Panc1 (cell line): ENCODE measurements around the gene CHST14. TPM values are rescaled to one million over a fixed set of nuclear protein-coding genes. Genes with fewer than 3 reads are reported as not detected.

Experiments
- ATAC-seq: fragments of 200-7000 bp; cut with Tn5 transposase; 2 replicates; pipeline ENCODE4 v1.9.1; 2020; ENCODE audit warnings: mild to moderate bottlenecking, moderate library complexity
- BruUV-seq: library from RNA; stranded (reverse); fragments of 400-500 nt; replicated peaks from 2 replicates; lab custom pipeline; 2021; lab: Mats Ljungman, UMichigan
- CTCF ChIA-PET: fragments of 300-600 bp; sonication (Branson Sonifier 250); formaldehyde crosslinking; loops from one replicate; lab custom pipeline; 2022; ENCODE audit warnings: antibody characterized with exemption; lab: Charles Lee
- POLR2A ChIA-PET: fragments of 300-600 bp; sonication (Branson Sonifier 250); formaldehyde crosslinking; loops from one replicate; lab custom pipeline; 2022; ENCODE audit warnings: antibody characterized with exemption; lab: Charles Lee
- DNase-seq: peaks from one replicate; pipeline ENCODE4 v3.0.0-alpha.2; 2010; ENCODE audit warnings: low read depth, low spot score
- H3K27ac ChIP-seq: 2 replicates; pipeline ENCODE4 v1.5.1; 2011; ENCODE audit warnings: mild to moderate bottlenecking, low read length, inconsistent platforms
- H3K27me3 ChIP-seq: fragments of 200-500 bp; sonication (Bioruptor generic); 2 replicates; pipeline ENCODE4 v1.6.0; 2014; ENCODE audit warnings: low read length, inconsistent platforms; ENCODE audit not compliant: control insufficient read depth, insufficient read depth
- H3K36me3 ChIP-seq: fragments of 200-500 bp; sonication (Bioruptor generic); 2 replicates; pipeline ENCODE4 v1.5.1; 2014; ENCODE audit warnings: inconsistent platforms, mild to moderate bottlenecking, low read length, moderate library complexity; ENCODE audit not compliant: control insufficient read depth, insufficient read depth
- H3K4me1 ChIP-seq: 2 replicates; pipeline ENCODE4 v1.5.1; 2011; ENCODE audit warnings: inconsistent platforms, mild to moderate bottlenecking, low read length, moderate library complexity; ENCODE audit not compliant: control insufficient read depth, insufficient read depth
- H3K4me3 ChIP-seq, 2 experiments: 2 replicates each; pipeline ENCODE4 v1.5.1; 2011 to 2012; ENCODE audit warnings: low read depth in 2 of 2, low read length in 2 of 2, mild to moderate bottlenecking in 2 of 2, inconsistent platforms in 1 of 2, moderate library complexity in 1 of 2
- H3K9me3 ChIP-seq: fragments of 200-500 bp; sonication (Bioruptor generic); 2 replicates; pipeline ENCODE4 v1.5.1; 2014; ENCODE audit warnings: low read depth, mild to moderate bottlenecking, inconsistent platforms, low read length, moderate library complexity; ENCODE audit not compliant: control insufficient read depth, insufficient read depth
- POLR2AphosphoS5 ChIP-seq: IDR thresholded peaks from 2 replicates; pipeline ENCODE4 v1.6.1; 2012; ENCODE audit warnings: mild to moderate bottlenecking, low read depth, low read length, moderate library complexity
- REST ChIP-seq, 2 experiments: IDR thresholded peaks; 2 replicates each; pipeline ENCODE4 v1.6.1; 2011 to 2012; ENCODE audit warnings: low read depth in 2 of 2, control low read depth in 1 of 2, low read length in 1 of 2, mild to moderate bottlenecking in 1 of 2, moderate library complexity in 1 of 2; ENCODE audit not compliant: insufficient read depth in 1 of 2
- SIN3A ChIP-seq: IDR thresholded peaks from 2 replicates; pipeline ENCODE4 v1.6.1; 2012; ENCODE audit warnings: low read depth, mild to moderate bottlenecking, low read length, moderate library complexity, borderline replicate concordance; ENCODE audit not compliant: insufficient read depth
- TCF7L2 ChIP-seq: IDR thresholded peaks from 2 replicates; pipeline ENCODE4 v1.6.1; 2011; ENCODE audit warnings: mild to moderate bottlenecking, low read depth, low read length, inconsistent platforms
- in situ Hi-C: cut with HindIII; loops from 2 replicates; pipeline ENCODE4 v1.10.0; 2016; ENCODE audit warnings: low sequenced_read_pairs, low pct_unique_long_range_greater_than_20kb
- intact Hi-C: fragments of 100-400 bp; cut with micrococcal nuclease; formaldehyde crosslinking; loops from one replicate; pipeline ENCODE4 v1.10.0; 2022; ENCODE audit not compliant: unreplicated experiment
- total RNA-seq: library from RNA; stranded (reverse); gene quantifications from one replicate; pipeline ENCODE4 v1.2.1, GENCODE V29; 2021; ENCODE audit not compliant: unreplicated experiment
- TF ChIP-seq, protein P1 (sequence below): fragments of 450-650 bp; IDR thresholded peaks from 2 replicates; pipeline ENCODE4 v1.5.1; 2017; ENCODE audit warnings: mild to moderate bottlenecking

CHST14 gene
- total RNA-seq, 1 experiment from 2014 or later = 42.4 TPM

- BruUV-seq = no TSS peak
- ChIA-PET POLR2A (no interaction called here), CTCF (interaction anchor here (1.3 kb wide), 1 partner anchor 16 kb away, joined by 3 read pairs; the partner anchor contains the start of gene BAHD1)
- Histone ChIP-seq H3K27ac (no peak overlapping the region), H3K4me3 (no peak overlapping the region), H3K9me3 (no peaks in the 10 kb centered on the region), H3K27me3 (no peaks in the 10 kb centered on the region), H3K36me3 (no peaks in the 10 kb centered on the region), H3K4me1 (peaks cover 27% of the 10 kb centered on the region)
- DNase-seq (no peak), ATAC-seq (no peak)
- intact Hi-C loops = no loop called here
- TF ChIP-seq POLR2AphosphoS5 (no peak), TCF7L2 (no peak), REST (IDR thresholded peaks at IDR 0.05; ENCODE audit: insufficient read depth in 1 of 2, low read depth in 2 of 2, low read length in 1 of 2) (no peak), SIN3A (no peak)
- TF ChIP-seq, protein P1, sequence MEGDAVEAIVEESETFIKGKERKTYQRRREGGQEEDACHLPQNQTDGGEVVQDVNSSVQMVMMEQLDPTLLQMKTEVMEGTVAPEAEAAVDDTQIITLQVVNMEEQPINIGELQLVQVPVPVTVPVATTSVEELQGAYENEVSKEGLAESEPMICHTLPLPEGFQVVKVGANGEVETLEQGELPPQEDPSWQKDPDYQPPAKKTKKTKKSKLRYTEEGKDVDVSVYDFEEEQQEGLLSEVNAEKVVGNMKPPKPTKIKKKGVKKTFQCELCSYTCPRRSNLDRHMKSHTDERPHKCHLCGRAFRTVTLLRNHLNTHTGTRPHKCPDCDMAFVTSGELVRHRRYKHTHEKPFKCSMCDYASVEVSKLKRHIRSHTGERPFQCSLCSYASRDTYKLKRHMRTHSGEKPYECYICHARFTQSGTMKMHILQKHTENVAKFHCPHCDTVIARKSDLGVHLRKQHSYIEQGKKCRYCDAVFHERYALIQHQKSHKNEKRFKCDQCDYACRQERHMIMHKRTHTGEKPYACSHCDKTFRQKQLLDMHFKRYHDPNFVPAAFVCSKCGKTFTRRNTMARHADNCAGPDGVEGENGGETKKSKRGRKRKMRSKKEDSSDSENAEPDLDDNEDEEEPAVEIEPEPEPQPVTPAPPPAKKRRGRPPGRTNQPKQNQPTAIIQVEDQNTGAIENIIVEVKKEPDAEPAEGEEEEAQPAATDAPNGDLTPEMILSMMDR = no peak
- in situ Hi-C loops = no loop called here
These were observed 14.0 kb upstream of the CHST14 start for GRCh38 chr15:40456738-40457137.

DNA sequence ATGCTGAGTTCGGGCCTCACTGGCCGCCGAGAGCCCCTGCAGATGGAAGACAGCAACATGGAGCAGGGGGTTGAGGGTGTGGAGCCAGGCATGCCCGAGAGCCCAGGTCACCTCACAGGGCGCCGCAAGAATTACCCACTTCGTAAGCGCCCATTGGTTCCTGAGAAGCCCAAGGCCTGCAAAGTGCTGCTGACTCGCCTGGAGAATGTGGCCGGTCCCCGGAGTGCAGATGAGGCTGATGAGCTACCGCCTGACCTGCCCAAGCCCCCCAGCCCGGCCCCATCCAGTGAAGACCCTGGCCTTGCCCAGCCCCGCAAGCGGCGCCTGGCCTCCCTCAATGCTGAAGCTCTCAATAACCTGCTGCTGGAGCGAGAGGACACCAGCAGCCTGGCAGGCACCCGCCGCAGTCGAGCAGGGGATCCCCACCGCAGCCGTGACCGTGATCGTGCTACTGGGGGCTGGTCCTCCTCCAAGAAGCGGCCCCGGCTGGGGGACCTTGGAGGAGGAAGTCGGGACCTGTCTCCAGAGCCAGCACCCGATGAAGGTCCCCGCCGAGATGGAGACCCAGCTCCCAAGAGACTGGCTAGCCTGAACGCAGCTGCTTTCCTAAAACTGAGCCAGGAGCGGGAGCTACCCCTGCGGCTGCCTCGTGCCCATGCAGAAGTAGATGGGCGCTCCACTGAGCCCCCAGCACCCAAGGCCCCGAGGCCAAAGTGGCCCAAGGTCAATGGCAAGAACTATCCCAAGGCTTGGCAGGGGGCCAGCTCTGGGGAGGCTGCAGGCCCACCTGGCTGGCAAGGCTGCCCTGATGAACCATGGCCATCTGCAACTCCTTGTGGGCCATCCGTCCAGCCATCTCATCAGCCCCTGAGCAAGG, 12.1 kb upstream of the CHST14 start:
- BruUV-seq = no TSS peak
- POLR2A ChIA-PET = no interaction called here
- H3K9me3 ChIP-seq = no peaks in the 10 kb centered on the region
- CTCF ChIA-PET = no interaction called here
- in situ Hi-C loops = no loop called here
- H3K27me3 ChIP-seq = no peaks in the 10 kb centered on the region
- intact Hi-C loops = no loop called here
- H3K36me3 ChIP-seq = no peaks in the 10 kb centered on the region
- DNase-seq = no peak
- ATAC-seq = no peak
- H3K27ac ChIP-seq = no peak overlapping the region
- H3K4me1 ChIP-seq = peaks cover 17% of the 10 kb centered on the region
- no peak overlapping the region for H3K4me3 ChIP-seq
- TF ChIP-seq SIN3A (no peak), TCF7L2 (no peak), REST (IDR thresholded peaks at IDR 0.05; ENCODE audit: insufficient read depth in 1 of 2, low read depth in 2 of 2, low read length in 1 of 2) (no peak), POLR2AphosphoS5 (no peak)
- TF ChIP-seq, protein P1 = no peak
